ENCODE results near the gene STRN. TPM values are rescaled to one million over a fixed set of nuclear protein-coding genes. Genes with fewer than 3 reads are reported as not detected.

STRN gene
- total and polyA plus RNA-seq, 9 of the 15 experiments (the other 6 are each of a cell fraction or from before 2014, with no cell fraction given), result 1.3 to 31.2 (median 20.0) TPM

DNA sequence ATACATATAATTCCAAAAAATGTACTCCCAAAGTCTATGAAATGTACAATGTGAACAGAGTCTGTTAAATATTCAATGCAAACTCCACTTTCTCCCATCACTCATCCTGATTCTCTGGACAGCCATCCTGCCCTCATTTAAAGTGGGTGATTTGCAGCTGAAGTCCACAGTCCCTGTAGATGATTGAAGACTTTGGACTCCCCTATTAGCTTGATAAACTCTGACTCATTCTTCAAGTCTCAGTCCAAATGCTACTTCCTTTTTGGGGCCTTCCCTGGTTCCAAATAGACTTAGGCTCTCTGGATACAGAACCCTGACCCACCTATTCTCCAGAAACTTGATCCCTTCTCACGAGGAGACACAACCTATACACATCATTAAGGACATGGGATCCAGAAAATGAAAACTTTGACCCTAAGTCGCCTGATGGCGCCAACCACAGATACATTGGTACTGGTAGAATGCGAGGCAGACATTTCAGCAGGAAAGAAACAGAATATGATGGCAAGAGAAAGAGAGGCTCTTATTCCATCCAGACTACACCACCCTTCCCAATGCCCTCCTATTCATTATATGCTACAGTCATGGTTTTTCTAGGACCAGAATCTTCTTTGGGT is 147.1 kb downstream of the STRN start:
- Histone ChIP-seq H3K4me3 (no peak overlapping the region), H3K9me3 (replicated peaks; ENCODE audit: control insufficient read depth, insufficient read depth, low read depth, low read length) (no peaks in the 10 kb centered on the region), H3K27me3 (ENCODE audit: control insufficient read depth in 2 of 2, insufficient read depth in 2 of 2, low read length in 2 of 2) (peaks cover 6 to 27% of the 10 kb centered on the region in 2 experiments; a peak in 4 of 5 replicates), H2AFZ (ENCODE audit: low read depth, low read length) (no peak overlapping the region), H3K36me3 (ENCODE audit: control insufficient read depth, insufficient read depth, low read length) (no peaks in the 10 kb centered on the region), H3K4me1 (replicated peaks in 1 of 2; ENCODE audit: control insufficient read depth in 2 of 2, insufficient read depth in 2 of 2, low read length in 2 of 2) (no peaks in the 10 kb centered on the region), H4K20me1 (replicated peaks; ENCODE audit: control insufficient read depth, insufficient read depth, low read length) (no peaks in the 10 kb centered on the region), H3K4me2 (ENCODE audit: insufficient read depth, low read length) (no peak overlapping the region), H3K27ac (ENCODE audit: extremely low read depth, low read depth, low read length) (no peak overlapping the region), H3K9me1 (ENCODE audit: control insufficient read depth, insufficient read depth, low read length) (no peaks in the 10 kb centered on the region), H3K79me2 (ENCODE audit: control insufficient read depth, insufficient read depth, low read length) (no peaks in the 10 kb centered on the region), H3K9ac (ENCODE audit: insufficient read depth in 1 of 2, low read depth in 2 of 2, low read length in 2 of 2) (no peak overlapping the region)
- WGBS (ENCODE audit: insufficient coverage, low coverage, missing lambda C conversion rate), result 0% methylated on average over 4 of the region's 4 CpGs
- peak; percentile 62 for ATAC-seq
- DNase-seq (ENCODE audit: extremely low read depth in 1 of 4, low spot score in 3 of 4), result peak in 1 of 4 experiments; percentile 24
- in situ Hi-C loops (cut with MboI) (no loop called here), intact Hi-C loops (cut with micrococcal nuclease) (loop anchor here (1.0 to 10.0 kb wide), 2 partner anchors 96 to 186 kb away; no protein-coding TSS in a partner anchor)
- POLR2A ChIA-PET, result interaction anchor here (0.6 to 0.8 kb wide), 2 partner anchors 8 to 148 kb away, joined by 3 read pairs; no protein-coding TSS in a partner anchor
- no peak for FAIRE-seq
- BruUV-seq (replicated peaks), result no TSS peak
- TF ChIP-seq TRIM28 (IDR thresholded peaks at IDR 0.05), result no peak
- peak in 2 of 3 experiments; percentile 21 to 31; a peak in 2 of 6 replicates for TF ChIP-seq CTCF (IDR thresholded peaks at IDR 0.05 in 2 of 3, conservative IDR thresholded peaks at IDR 0.05 in 1 of 3; ENCODE audit: insufficient read depth in 2 of 3, low read depth in 1 of 3, low read length in 3 of 3)
- TF ChIP-seq RAD21 (CRISPR knock-in tag; conservative IDR thresholded peaks at IDR 0.05 in 1 of 2, IDR thresholded peaks at IDR 0.05 in 1 of 2), result peak in 1 of 2 experiments; percentile 52; a peak in 2 of 4 replicates
- peak; percentile 26; the same call in 1 of the 2 replicates for TF ChIP-seq REST (IDR thresholded peaks at IDR 0.05; ENCODE audit: borderline replicate concordance)
- TF ChIP-seq REST (CRISPR knock-in tag; IDR thresholded peaks at IDR 0.05; ENCODE audit: low read depth), result no peak
- CTCF ChIA-PET (ENCODE audit: low intra/inter-chr PET ratio), result interaction anchor here (1.1 kb wide), 1 partner anchor 186 kb away, joined by 6 read pairs; no protein-coding TSS in a partner anchor

Data from K562 (cell line).